HG02884 (cell line): ENCODE data around the gene EVL.
"Not testable (repeated sequence)": the region's sequence is repeated elsewhere in the genome, so short reads cannot be mapped to it uniquely, and the experiment has no call there.

Source experiments
- ATAC-seq: cut with Tn5 transposase; IDR thresholded peaks from one replicate; pipeline ENCODE4 v1.9.1; 2021; ENCODE audit warnings: mild to moderate bottlenecking, moderate library complexity; ENCODE audit not compliant: unreplicated experiment

Gene EVL

GRCh38 chr14:100065111-100065871 is at the start of gene EVL:
Gene EVL (plus strand): TSS chr14:100065422. CDS start chr14:100065501, 79 bp downstream.
- peak; percentile 47 for ATAC-seq

GRCh38 chr14:100017553-100017952 is 47.7 kb upstream of the EVL start:
- no peak for ATAC-seq

- no peak for ATAC-seq
Measured at GRCh38 chr14:100018054-100018453, 47.2 kb upstream of the EVL start.

- ATAC-seq = no peak
Measured at GRCh38 chr14:100018482-100018881, 46.7 kb upstream of the EVL start.

GRCh38 chr14:100019156-100019744 is 46.0 kb upstream of the EVL start:
- no peak for ATAC-seq

GRCh38 chr14:100020629-100021028 is 44.6 kb upstream of the EVL start:
- no peak for ATAC-seq

GRCh38 chr14:100022772-100023451 is 42.3 kb upstream of the EVL start:
- no peak for ATAC-seq

- ATAC-seq = peak; percentile 63
Measured at GRCh38 chr14:100025111-100025510, 40.1 kb upstream of the EVL start.

GRCh38 chr14:100027771-100028490 is 37.3 kb upstream of the EVL start:
- ATAC-seq = no peak

- ATAC-seq = no peak
Measured at GRCh38 chr14:100028990-100029677, 36.1 kb upstream of the EVL start.

- not testable (repeated sequence) for ATAC-seq
Measured at GRCh38 chr14:100030006-100030405, 35.2 kb upstream of the EVL start.

- no peak for ATAC-seq
Measured at GRCh38 chr14:100030452-100031153, 34.6 kb upstream of the EVL start.

GRCh38 chr14:100031506-100032281 is 33.5 kb upstream of the EVL start:
- ATAC-seq = no peak

GRCh38 chr14:100032738-100033137 is 32.5 kb upstream of the EVL start:
- ATAC-seq = no peak

- no peak for ATAC-seq
Measured at GRCh38 chr14:100033347-100034075, 31.7 kb upstream of the EVL start.

- ATAC-seq = no peak
Measured at GRCh38 chr14:100034468-100034867, 30.8 kb upstream of the EVL start.

GRCh38 chr14:100034961-100035500 is 30.2 kb upstream of the EVL start:
- no peak for ATAC-seq

- no peak for ATAC-seq
Measured at GRCh38 chr14:100035700-100036099, 29.5 kb upstream of the EVL start.
